Prostate gland (tissue), 2 donors: ENCODE measurements around the gene PPP4R3B.
"Not testable (repeated sequence)": the region's sequence is repeated elsewhere in the genome, so short reads cannot be mapped to it uniquely, and the experiment has no call there.

ENCODE experiments used
- CTCF ChIP-seq, 4 experiments: fragments of 200-600 bp in 2 of 4; fragments of 450-650 bp in 2 of 4; sonication (generic) in 2 of 4; IDR thresholded peaks; 1 replicate in 3 of 4; 2 replicates in 1 of 4; pipeline ENCODE4 v1.5.1; 2016 to 2019; ENCODE audit warnings: antibody characterized with exemption in 4 of 4, mild to moderate bottlenecking in 2 of 4, moderate library complexity in 2 of 4
- POLR2A ChIP-seq: fragments of 450-650 bp; IDR thresholded peaks from one replicate; pipeline ENCODE4 v1.6.1; 2016; ENCODE audit warnings: antibody characterized with exemption, mild to moderate bottlenecking
- POLR2AphosphoS5 ChIP-seq: sonication (generic); formaldehyde crosslinking; IDR thresholded peaks from one replicate; pipeline ENCODE4 v1.6.1; 2017; ENCODE audit warnings: antibody characterized with exemption

GRCh38 chr2:55596795-55597194, 20.6 kb downstream of the PPP4R3B start:
- TF ChIP-seq CTCF (IDR thresholded peaks at IDR 0.05); POLR2AphosphoS5; POLR2A: not testable (repeated sequence)
